ENCODE data around the gene BBOX1.
"Not testable (repeated sequence)": the region's sequence is repeated elsewhere in the genome, so short reads cannot be mapped to it uniquely, and the experiment has no call there.

The BBOX1 gene

DNA sequence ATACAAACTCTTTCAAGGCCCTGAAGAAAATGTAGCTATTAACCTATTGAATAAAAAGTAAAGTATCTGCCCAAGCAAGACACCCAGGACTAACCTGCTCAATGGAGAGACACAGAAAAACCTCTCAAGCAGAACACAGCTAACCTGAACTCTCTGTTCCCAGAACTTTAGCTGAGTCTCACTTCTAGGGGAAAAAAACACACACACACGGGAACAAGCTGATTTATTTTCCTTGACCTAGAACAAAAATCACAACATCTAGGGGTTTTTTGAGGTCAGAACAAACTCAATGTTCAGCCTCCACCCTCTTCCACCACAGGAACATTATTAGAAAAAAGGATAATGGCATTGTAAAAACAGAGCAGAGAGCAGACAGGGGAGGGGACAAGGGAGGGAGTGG, 121.6 kb downstream of the BBOX1 start:
- no peaks in the 10 kb centered on the region for H3K9me3 ChIP-seq (ENCODE audit: control insufficient read depth, low read length)
- H3K36me3 ChIP-seq (ENCODE audit: control insufficient read depth, insufficient read depth, low read length) = no peaks in the 10 kb centered on the region
- H3K27ac ChIP-seq (ENCODE audit: insufficient read depth, low read length, poor library complexity, severe bottlenecking) = no peak overlapping the region
- no peaks in the 10 kb centered on the region for H3K4me1 ChIP-seq (ENCODE audit: control insufficient read depth, insufficient read depth, low read length, poor library complexity, severe bottlenecking)
- H3K27me3 ChIP-seq (replicated peaks; ENCODE audit: control insufficient read depth, insufficient read depth, low read length, poor library complexity, severe bottlenecking) = no peaks in the 10 kb centered on the region
- no peak for DNase-seq
- no peak overlapping the region for H3K4me3 ChIP-seq (ENCODE audit: insufficient read depth, low read depth, low read length, poor library complexity, severe bottlenecking)

GRCh38 chr11:27166130-27166529, 125.5 kb downstream of the BBOX1 start:
- no peaks in the 10 kb centered on the region for H3K27me3 ChIP-seq (replicated peaks; ENCODE audit: control insufficient read depth, insufficient read depth, low read length, poor library complexity, severe bottlenecking)
- no peaks in the 10 kb centered on the region for H3K36me3 ChIP-seq (ENCODE audit: control insufficient read depth, insufficient read depth, low read length)
- no peak overlapping the region for H3K27ac ChIP-seq (ENCODE audit: insufficient read depth, low read length, poor library complexity, severe bottlenecking)
- H3K4me1 ChIP-seq (ENCODE audit: control insufficient read depth, insufficient read depth, low read length, poor library complexity, severe bottlenecking) = no peaks in the 10 kb centered on the region
- no peak for DNase-seq
- no peaks in the 10 kb centered on the region for H3K9me3 ChIP-seq (ENCODE audit: control insufficient read depth, low read length)
- no peak overlapping the region for H3K4me3 ChIP-seq (ENCODE audit: insufficient read depth, low read depth, low read length, poor library complexity, severe bottlenecking)

- no peaks in the 10 kb centered on the region for H3K36me3 ChIP-seq (ENCODE audit: control insufficient read depth, insufficient read depth, low read length)
- H3K27me3 ChIP-seq (replicated peaks; ENCODE audit: control insufficient read depth, insufficient read depth, low read length, poor library complexity, severe bottlenecking) = no peaks in the 10 kb centered on the region
- H3K27ac ChIP-seq (ENCODE audit: insufficient read depth, low read length, poor library complexity, severe bottlenecking) = no peak overlapping the region
- H3K4me1 ChIP-seq (ENCODE audit: control insufficient read depth, insufficient read depth, low read length, poor library complexity, severe bottlenecking) = no peaks in the 10 kb centered on the region
- DNase-seq = no peak
- H3K4me3 ChIP-seq (ENCODE audit: insufficient read depth, low read depth, low read length, poor library complexity, severe bottlenecking) = no peak overlapping the region
- no peaks in the 10 kb centered on the region for H3K9me3 ChIP-seq (ENCODE audit: control insufficient read depth, low read length)
These were observed 130.9 kb downstream of the BBOX1 start for GRCh38 chr11:27171376-27171958.

GRCh38 chr11:27173545-27173944, 132.9 kb downstream of the BBOX1 start:
- no peaks in the 10 kb centered on the region for H3K36me3 ChIP-seq (ENCODE audit: control insufficient read depth, insufficient read depth, low read length)
- no peak for DNase-seq
- no peak overlapping the region for H3K4me3 ChIP-seq (ENCODE audit: insufficient read depth, low read depth, low read length, poor library complexity, severe bottlenecking)
- H3K27ac ChIP-seq (ENCODE audit: insufficient read depth, low read length, poor library complexity, severe bottlenecking) = no peak overlapping the region
- H3K4me1 ChIP-seq (ENCODE audit: control insufficient read depth, insufficient read depth, low read length, poor library complexity, severe bottlenecking) = no peaks in the 10 kb centered on the region
- no peaks in the 10 kb centered on the region for H3K9me3 ChIP-seq (ENCODE audit: control insufficient read depth, low read length)
- no peaks in the 10 kb centered on the region for H3K27me3 ChIP-seq (replicated peaks; ENCODE audit: control insufficient read depth, insufficient read depth, low read length, poor library complexity, severe bottlenecking)

- H3K9me3 ChIP-seq (ENCODE audit: control insufficient read depth, low read length) = no peaks in the 10 kb centered on the region
- no peak for DNase-seq
- H3K27me3 ChIP-seq (replicated peaks; ENCODE audit: control insufficient read depth, insufficient read depth, low read length, poor library complexity, severe bottlenecking) = no peaks in the 10 kb centered on the region
- no peak overlapping the region for H3K4me3 ChIP-seq (ENCODE audit: insufficient read depth, low read depth, low read length, poor library complexity, severe bottlenecking)
- H3K27ac ChIP-seq (ENCODE audit: insufficient read depth, low read length, poor library complexity, severe bottlenecking) = no peak overlapping the region
- no peaks in the 10 kb centered on the region for H3K4me1 ChIP-seq (ENCODE audit: control insufficient read depth, insufficient read depth, low read length, poor library complexity, severe bottlenecking)
- H3K36me3 ChIP-seq (ENCODE audit: control insufficient read depth, insufficient read depth, low read length) = no peaks in the 10 kb centered on the region
These were observed 133.4 kb downstream of the BBOX1 start for GRCh38 chr11:27174021-27174420.

- no peak overlapping the region for H3K4me3 ChIP-seq (ENCODE audit: insufficient read depth, low read depth, low read length, poor library complexity, severe bottlenecking)
- no peaks in the 10 kb centered on the region for H3K36me3 ChIP-seq (ENCODE audit: control insufficient read depth, insufficient read depth, low read length)
- H3K4me1 ChIP-seq (ENCODE audit: control insufficient read depth, insufficient read depth, low read length, poor library complexity, severe bottlenecking) = no peaks in the 10 kb centered on the region
- H3K27me3 ChIP-seq (replicated peaks; ENCODE audit: control insufficient read depth, insufficient read depth, low read length, poor library complexity, severe bottlenecking) = no peaks in the 10 kb centered on the region
- H3K9me3 ChIP-seq (ENCODE audit: control insufficient read depth, low read length) = no peaks in the 10 kb centered on the region
- no peak for DNase-seq
- no peak overlapping the region for H3K27ac ChIP-seq (ENCODE audit: insufficient read depth, low read length, poor library complexity, severe bottlenecking)
These were observed 134.1 kb downstream of the BBOX1 start for GRCh38 chr11:27174672-27175210.

DNA sequence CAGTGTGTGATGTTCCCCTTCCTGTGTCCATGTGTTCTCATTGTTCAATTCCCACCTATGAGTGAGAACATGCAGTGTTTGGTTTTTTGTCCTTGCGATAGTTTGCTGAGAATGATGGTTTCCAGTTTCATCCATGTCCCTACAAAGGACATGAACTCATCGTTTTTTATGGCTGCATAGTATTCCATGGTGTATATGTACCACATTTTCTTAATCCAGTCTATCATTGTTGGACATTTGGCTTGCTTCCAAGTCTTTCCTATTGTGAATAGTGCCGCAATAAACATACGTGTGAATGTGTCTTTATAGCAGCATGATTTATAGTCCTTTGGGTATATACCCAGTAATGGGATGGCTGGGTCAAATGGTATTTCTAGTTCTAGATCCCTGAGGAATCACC, 134.9 kb downstream of the BBOX1 start:
- not testable (repeated sequence) for H3K36me3 ChIP-seq (ENCODE audit: control insufficient read depth, insufficient read depth, low read length); H3K9me3 ChIP-seq (ENCODE audit: control insufficient read depth, low read length); H3K27me3 ChIP-seq (replicated peaks; ENCODE audit: control insufficient read depth, insufficient read depth, low read length, poor library complexity, severe bottlenecking); DNase-seq; H3K4me1 ChIP-seq (ENCODE audit: control insufficient read depth, insufficient read depth, low read length, poor library complexity, severe bottlenecking); H3K27ac ChIP-seq (ENCODE audit: insufficient read depth, low read length, poor library complexity, severe bottlenecking); H3K4me3 ChIP-seq (ENCODE audit: insufficient read depth, low read depth, low read length, poor library complexity, severe bottlenecking)
